T47D (cell line): Measurements from ENCODE around the gene SFTPA2.
"Not testable (repeated sequence)": the region's sequence is repeated elsewhere in the genome, so short reads cannot be mapped to it uniquely, and the experiment has no call there.

Source experiments
- DNase-seq, 2 experiments: peaks; one replicate each; pipeline versions ENCODE4 v3.0.0 to v3.0.0-alpha.2; 2011 to 2012; ENCODE audit warnings: low read depth in 1 of 2, low spot score in 1 of 2
- JUND ChIP-seq: IDR thresholded peaks from 2 replicates; pipeline ENCODE4 v1.6.1; 2012; ENCODE audit warnings: low read depth
- in situ Hi-C: cut with HindIII; loops from 2 replicates; pipeline ENCODE4 v1.10.0; 2016; ENCODE audit warnings: low sequenced_read_pairs, low pct_unique_long_range_greater_than_20kb

Gene SFTPA2

GRCh38 chr10:79509934-79510508 lies 50.2 kb downstream of the SFTPA2 start:
- in situ Hi-C loops, DNase-seq: not testable (repeated sequence)

DNA sequence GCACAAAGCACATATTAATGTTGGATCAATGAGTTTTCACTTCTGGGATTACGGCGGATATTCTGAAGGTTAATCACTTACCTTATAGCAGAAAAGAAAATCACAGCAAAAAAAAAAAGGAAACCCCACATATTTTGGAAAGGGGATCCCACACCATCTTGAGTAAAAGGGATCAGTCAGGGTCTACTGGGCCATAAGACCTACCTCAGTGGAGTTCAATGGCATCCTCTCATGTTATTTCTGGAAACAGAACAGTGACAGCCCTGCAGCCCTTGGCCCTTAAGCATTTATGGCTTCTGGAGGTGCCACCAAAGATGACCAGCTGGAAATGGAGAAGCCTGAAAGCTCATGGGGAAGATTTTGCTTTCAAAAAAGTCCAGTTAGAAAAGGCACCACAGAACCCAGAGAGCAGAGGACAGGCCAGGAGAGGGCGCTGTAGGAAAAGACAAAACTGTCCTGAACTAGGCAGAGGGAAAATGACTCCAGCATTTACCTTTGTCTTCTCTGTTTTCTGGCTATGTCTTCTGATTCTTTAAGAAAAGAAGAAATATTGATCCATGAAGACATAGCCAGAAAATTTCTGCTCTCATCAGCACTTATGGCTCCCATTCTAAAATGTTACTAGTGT lies 50.8 kb downstream of the SFTPA2 start:
- DNase-seq, in situ Hi-C loops: not testable (repeated sequence)

GRCh38 chr10:79508245-79508644 lies 52.0 kb downstream of the SFTPA2 start:
- DNase-seq, in situ Hi-C loops: not testable (repeated sequence)

GRCh38 chr10:79507440-79508167 lies 52.6 kb downstream of the SFTPA2 start:
- in situ Hi-C loops, result no loop called here
- no peak for TF ChIP-seq JUND

More at GRCh38 chr10:79507440-79508167, 52.6 kb downstream of the SFTPA2 start:
- no peak for DNase-seq
